Activated T-cell treated with anti-CD3 and anti-CD28 coated beads, Interleukin-2, amount 50 U/mL, for 24 hours (primary cell): ENCODE data around the gene PER3.
A peak's percentile ranks its signal among the peaks of the same experiment; 100 is the strongest.

Experiments used
- DNase-seq: peaks from one replicate; pipeline ENCODE4 v3.0.0-alpha.2; 2020
- H3K27ac Mint-ChIP-seq: 2 replicates; pipeline ENCODE4 v1.8.0; 2020; ENCODE audit warnings: mild to moderate bottlenecking, mixed read lengths
- H3K27me3 Mint-ChIP-seq: 2 replicates; pipeline ENCODE4 v1.8.0; 2020; ENCODE audit warnings: mixed read lengths
- H3K36me3 Mint-ChIP-seq: 2 replicates; pipeline ENCODE4 v1.8.0; 2020; ENCODE audit warnings: low read depth, mixed read lengths
- H3K4me1 Mint-ChIP-seq: 2 replicates; pipeline ENCODE4 v1.8.0; 2020; ENCODE audit warnings: low read depth, mixed read lengths
- H3K4me3 Mint-ChIP-seq: 2 replicates; pipeline ENCODE4 v1.8.0; 2020; ENCODE audit warnings: mild to moderate bottlenecking, moderate library complexity, mixed read lengths
- H3K9me3 Mint-ChIP-seq: 2 replicates; pipeline ENCODE4 v1.8.0; 2020; ENCODE audit warnings: mixed read lengths

Gene PER3

DNA sequence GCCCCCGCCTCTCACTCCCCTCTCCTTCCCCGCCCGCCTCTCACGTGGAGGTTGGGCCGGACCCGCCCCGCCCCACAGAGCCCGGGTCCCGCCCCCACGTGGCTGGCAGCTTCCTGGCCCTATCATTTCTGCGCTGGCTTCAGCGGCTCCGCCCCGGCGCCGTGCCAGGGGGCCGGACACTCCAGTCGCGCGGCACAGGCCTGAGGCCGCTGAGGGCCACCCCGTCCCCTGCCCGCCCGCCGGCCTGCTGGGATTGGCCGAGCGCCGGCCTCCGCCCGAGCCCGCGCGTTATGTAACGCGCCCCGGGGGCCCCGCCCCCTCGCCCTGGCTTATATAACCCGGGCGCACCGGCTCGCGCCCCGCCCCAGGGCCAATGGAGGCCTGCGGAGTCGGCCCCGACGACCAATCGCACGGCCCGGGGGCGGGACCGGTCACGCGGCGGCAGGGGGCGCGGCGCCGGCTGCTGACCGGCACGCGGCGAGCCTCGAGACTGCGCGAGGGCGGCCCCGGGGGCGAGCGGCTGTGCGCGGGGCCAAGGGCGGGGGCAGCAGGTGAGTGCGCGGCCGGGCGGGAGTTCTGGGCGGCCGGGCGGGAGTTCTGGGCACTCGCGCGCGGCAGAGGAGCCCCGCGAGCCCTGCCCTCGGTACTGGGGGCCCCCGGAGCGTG is at the start of gene PER3:
PER3 (plus strand) TSS at position 466 of the 666 bp plus-strand sequence. CDS start 587 bp downstream, outside the sequence.
- Mint-ChIP-seq H3K9me3 (no peaks in the 10 kb centered on the region), H3K4me1 (peaks cover 31% of the 10 kb centered on the region), H3K27ac (peak within 1 kb of the TSS; percentile 26), H3K4me3 (peak within 1 kb of the TSS; percentile 73), H3K27me3 (no peaks in the 10 kb centered on the region), H3K36me3 (peaks cover 41% of the 10 kb centered on the region)
- peak; percentile 95 for DNase-seq

DNA sequence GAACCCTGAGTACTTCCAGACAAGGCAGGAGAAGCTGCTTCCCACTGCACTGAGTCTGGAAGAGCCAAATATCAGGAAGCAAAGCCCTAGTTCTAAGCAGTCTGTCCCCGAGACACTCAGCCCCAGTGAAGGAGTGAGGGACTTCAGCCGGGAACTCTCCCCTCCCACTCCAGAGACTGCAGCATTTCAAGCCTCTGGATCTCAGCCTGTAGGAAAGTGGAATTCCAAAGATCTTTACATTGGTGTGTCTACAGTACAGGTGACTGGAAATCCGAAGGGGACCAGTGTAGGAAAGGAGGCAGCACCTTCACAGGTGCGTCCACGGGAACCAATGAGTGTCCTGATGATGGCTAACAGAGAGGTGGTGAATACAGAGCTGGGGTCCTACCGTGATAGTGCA is 46.0 kb upstream of the PER3 start:
- Mint-ChIP-seq H3K36me3 (no peaks in the 10 kb centered on the region), H3K27me3 (peaks cover 23% of the 10 kb centered on the region), H3K27ac (no peak overlapping the region), H3K4me3 (no peak overlapping the region), H3K9me3 (peaks cover 6% of the 10 kb centered on the region), H3K4me1 (no peaks in the 10 kb centered on the region)
- no peak for DNase-seq

DNA sequence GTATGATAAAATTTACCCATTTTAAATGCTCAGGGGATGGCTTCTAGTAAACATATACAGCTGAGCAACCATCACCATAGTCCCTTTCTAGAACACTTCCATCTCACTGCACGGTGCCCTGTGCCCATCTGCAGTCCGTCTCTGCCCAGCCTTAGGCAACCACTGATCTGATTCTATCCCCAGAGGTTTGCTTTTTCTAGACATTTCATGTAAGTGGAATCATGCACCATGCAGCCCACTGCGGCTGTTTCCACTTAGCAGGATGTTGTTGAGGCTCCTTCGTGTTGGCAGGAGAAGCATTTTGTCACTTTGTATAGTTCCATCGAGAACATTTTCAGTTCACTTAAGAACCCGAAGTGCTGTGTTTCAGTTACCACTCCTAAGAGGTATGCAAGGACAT is 40.7 kb upstream of the PER3 start:
- Mint-ChIP-seq H3K27me3 (peaks cover 2% of the 10 kb centered on the region), H3K27ac (no peak overlapping the region), H3K36me3 (no peaks in the 10 kb centered on the region), H3K9me3 (peaks cover 6% of the 10 kb centered on the region), H3K4me1 (no peaks in the 10 kb centered on the region), H3K4me3 (no peak overlapping the region)
- no peak for DNase-seq

DNA sequence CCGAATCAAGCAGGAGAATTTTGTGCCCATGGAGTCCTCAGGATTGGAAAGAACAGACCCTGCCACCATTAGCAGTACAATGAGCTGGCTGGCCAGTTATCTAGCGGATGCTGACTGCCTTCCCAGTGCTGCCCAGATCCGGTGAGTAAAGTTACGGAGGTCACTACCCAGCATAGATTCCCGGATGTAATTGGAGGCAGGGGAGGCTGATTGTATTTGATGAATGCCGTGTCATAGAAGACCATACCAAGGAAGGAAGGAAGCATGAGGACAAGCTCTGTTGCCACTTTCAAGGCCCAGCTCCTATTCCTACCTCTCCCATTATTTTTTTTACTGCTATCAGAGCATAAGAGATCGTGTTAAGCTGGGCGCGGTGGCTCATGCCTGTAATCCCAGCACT is 39.2 kb upstream of the PER3 start:
- no peaks in the 10 kb centered on the region for H3K4me1 Mint-ChIP-seq
- DNase-seq: no peak
- no peaks in the 10 kb centered on the region for H3K9me3 Mint-ChIP-seq
- no peak overlapping the region for H3K27ac Mint-ChIP-seq
- no peak overlapping the region for H3K4me3 Mint-ChIP-seq
- H3K36me3 Mint-ChIP-seq: no peaks in the 10 kb centered on the region
- no peaks in the 10 kb centered on the region for H3K27me3 Mint-ChIP-seq

DNA sequence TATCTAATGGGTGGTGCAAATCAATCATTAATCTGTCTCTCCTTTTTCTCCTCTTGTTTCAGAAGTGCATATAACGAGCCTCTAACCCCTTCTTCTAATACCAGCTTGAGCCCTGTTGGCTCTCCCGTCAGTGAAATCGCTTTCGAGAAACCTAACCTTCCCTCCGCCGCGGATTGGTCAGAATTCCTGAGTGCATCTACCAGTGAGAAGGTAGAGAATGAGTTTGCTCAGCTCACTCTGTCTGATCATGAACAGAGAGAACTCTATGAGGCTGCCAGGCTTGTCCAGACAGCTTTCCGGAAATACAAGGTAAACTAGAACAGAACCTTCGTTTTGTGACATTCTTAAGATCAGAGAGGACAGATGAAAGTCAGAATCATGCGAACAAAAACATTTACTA is 38.3 kb upstream of the PER3 start:
- H3K4me3 Mint-ChIP-seq: no peak overlapping the region
- H3K9me3 Mint-ChIP-seq: no peaks in the 10 kb centered on the region
- DNase-seq: no peak
- H3K27me3 Mint-ChIP-seq: no peaks in the 10 kb centered on the region
- no peak overlapping the region for H3K27ac Mint-ChIP-seq
- H3K4me1 Mint-ChIP-seq: no peaks in the 10 kb centered on the region
- no peaks in the 10 kb centered on the region for H3K36me3 Mint-ChIP-seq

DNA sequence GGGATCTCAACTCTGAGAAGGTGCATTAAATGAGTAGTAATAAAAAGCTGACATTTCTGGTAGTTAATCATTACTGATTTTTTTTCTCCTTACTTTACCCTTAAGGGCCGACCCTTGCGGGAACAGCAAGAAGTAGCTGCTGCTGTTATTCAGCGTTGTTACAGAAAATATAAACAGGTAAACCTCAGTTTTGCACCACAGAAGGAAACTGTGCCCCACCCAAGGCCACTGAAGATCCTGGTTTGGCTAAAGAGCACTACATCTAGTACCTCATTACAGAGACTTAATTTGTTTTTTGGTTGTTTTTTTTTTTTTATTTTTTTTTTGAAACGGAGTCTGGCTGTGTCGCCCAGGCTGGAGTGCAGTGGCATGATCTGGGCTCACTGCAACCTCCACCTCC is 36.5 kb upstream of the PER3 start:
- Mint-ChIP-seq H3K4me3 (no peak overlapping the region), H3K9me3 (no peaks in the 10 kb centered on the region), H3K27me3 (peaks cover under 1% of the 10 kb centered on the region), H3K36me3 (no peaks in the 10 kb centered on the region), H3K4me1 (peaks cover 10% of the 10 kb centered on the region), H3K27ac (no peak overlapping the region)
- no peak for DNase-seq

DNA sequence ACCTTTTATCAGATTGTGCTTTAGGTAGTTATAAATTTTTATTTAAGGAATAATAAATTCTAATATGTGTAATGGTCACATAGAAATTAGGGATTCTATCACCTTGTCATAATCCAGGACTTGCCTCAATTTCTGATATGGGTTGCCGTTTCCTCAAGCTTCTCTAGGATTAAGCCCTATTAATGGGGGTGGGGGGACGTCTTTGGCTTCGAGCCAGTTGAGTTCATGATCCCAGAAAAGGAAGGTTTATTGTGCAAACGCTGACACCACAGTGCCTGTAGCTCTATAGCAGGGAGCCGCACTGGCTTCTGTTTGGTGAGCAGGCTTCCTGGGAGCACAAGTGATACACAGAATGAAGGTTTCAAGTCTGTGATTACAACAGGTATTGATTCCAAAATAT is 35.0 kb upstream of the PER3 start:
- Mint-ChIP-seq H3K27ac (no peak overlapping the region), H3K36me3 (no peaks in the 10 kb centered on the region), H3K27me3 (peaks cover 7% of the 10 kb centered on the region), H3K9me3 (no peaks in the 10 kb centered on the region), H3K4me3 (no peak overlapping the region), H3K4me1 (peaks cover 17% of the 10 kb centered on the region)
- DNase-seq: no peak

DNA sequence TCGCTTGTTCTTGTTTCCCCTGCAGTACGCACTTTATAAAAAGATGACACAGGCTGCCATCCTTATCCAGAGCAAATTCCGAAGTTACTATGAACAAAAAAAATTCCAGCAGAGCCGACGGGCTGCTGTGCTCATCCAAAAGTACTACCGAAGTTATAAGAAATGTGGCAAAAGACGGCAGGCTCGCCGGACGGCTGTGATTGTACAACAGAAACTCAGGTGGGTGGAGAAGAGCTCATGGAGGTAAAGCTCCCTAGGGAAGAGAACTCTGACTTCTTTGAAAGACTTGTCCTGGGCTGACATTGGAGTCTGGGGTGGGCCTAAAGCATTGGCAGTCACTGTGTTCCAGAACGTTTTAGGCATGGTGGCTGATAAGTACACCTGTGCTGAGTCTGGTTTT is 32.9 kb upstream of the PER3 start:
- Mint-ChIP-seq H3K27ac (no peak overlapping the region), H3K4me1 (peaks cover 18% of the 10 kb centered on the region), H3K27me3 (peaks cover 7% of the 10 kb centered on the region), H3K4me3 (no peak overlapping the region), H3K9me3 (no peaks in the 10 kb centered on the region), H3K36me3 (no peaks in the 10 kb centered on the region)
- DNase-seq: no peak

DNA sequence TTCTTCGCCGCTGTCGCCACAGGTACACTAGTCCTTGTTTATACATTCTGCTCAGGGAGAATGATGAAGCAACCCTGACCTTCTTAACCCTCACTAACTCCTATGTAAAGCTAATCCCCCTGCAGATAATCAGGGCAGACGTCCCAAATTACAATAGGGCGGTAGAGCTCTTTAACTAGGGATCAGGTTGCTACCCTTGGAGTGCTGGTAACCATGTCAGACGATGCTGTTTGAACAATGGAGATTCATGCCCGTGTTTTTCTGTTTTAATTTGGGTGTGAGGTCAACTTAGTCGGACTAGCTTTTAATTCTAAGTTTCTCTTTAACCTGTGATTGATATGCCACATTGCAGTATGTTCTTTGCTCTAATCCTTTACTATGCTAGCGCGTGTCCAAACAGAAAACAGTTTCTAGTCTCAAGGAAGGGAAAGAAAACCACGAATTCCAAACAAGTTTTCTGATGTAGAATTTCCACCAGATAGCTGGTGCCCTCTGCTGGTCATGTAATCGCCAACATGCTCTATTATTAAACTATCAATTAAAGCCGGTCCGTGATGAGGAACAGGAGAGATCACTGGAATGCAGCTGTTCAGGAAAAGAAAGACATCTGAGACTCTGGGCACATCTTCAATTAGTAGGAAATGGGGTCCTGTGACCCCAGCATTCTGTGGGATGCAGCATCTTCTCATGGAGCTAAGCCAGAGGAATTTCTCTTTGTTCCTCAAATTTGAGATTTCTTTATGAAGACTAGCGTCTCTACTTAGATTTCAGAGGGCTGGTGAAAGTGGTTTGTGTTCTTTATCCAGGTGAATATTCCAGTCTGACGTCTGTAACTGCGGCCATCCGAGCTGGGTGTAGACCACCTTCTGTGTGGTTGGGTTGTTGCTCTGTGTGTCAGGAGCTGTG is 31.3 kb upstream of the PER3 start:
- H3K4me3 Mint-ChIP-seq: peak overlapping the region; percentile 50
- H3K27me3 Mint-ChIP-seq: peaks cover 7% of the 10 kb centered on the region
- peak; percentile 38 for DNase-seq
- H3K4me1 Mint-ChIP-seq: peaks cover 18% of the 10 kb centered on the region
- H3K36me3 Mint-ChIP-seq: no peaks in the 10 kb centered on the region
- no peaks in the 10 kb centered on the region for H3K9me3 Mint-ChIP-seq
- no peak overlapping the region for H3K27ac Mint-ChIP-seq

DNA sequence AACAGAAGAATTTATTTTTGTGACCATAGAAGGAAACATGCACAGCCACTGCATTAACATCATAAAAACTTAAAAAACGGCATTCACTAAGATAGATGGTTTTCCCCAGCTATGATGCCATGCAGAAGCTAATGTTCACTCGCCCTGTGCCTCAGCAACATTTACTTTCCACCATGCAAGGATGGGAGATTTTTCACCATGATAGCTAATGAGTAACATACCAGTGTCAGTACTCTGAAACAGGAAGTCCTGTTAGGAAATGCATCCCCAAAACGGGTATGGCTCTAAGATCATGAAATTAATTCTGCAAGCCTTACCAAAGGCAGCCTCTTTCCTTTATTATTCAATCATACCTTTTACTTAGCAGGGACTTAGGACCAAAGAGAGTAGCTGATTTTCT is 30.4 kb upstream of the PER3 start:
- Mint-ChIP-seq H3K27me3 (peaks cover 7% of the 10 kb centered on the region), H3K4me1 (peaks cover 18% of the 10 kb centered on the region), H3K9me3 (no peaks in the 10 kb centered on the region), H3K27ac (no peak overlapping the region), H3K36me3 (no peaks in the 10 kb centered on the region), H3K4me3 (no peak overlapping the region)
- DNase-seq: no peak

DNA sequence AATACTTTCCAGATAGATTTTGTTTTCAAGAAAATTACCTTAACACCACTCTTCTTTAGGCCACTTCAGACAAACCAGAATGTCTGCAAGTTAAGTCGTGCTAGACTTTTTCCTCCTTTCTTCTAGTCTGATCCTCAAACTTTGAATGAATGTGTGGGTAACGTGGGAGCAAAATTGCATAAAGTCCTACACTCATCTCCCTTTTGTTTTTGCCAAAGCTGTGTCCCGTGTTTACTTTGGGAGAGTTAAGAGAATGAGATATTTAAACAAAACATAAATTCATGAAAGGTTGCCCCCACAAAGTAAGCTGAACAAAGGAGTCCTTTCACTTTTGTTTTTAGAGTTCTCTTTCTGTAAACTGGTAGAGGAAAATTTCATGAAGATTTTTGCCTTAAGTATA is 29.9 kb upstream of the PER3 start:
- Mint-ChIP-seq H3K4me3 (no peak overlapping the region), H3K27ac (no peak overlapping the region), H3K4me1 (peaks cover 18% of the 10 kb centered on the region), H3K36me3 (no peaks in the 10 kb centered on the region), H3K9me3 (no peaks in the 10 kb centered on the region), H3K27me3 (peaks cover 7% of the 10 kb centered on the region)
- DNase-seq: no peak

DNA sequence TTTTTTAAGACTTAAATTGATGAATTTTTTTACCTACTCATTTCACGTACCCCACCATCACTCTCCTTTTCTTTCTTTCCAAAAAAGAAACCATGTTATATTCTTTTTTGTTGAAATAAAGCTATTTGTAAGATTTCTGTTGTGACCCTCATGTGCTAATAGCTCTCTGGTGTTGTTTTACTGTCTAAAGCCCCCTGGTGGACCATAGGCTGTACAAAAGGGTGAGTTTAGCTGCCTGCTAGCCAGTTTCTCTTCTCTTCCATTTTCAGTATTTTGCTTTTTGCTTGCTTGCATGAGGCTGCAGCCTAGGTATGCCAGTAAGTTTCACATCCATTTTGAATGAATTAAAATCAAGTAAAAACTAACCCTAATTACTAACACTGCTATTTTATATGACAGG is 28.6 kb upstream of the PER3 start:
- H3K27me3 Mint-ChIP-seq: peaks cover 7% of the 10 kb centered on the region
- H3K9me3 Mint-ChIP-seq: no peaks in the 10 kb centered on the region
- no peak for DNase-seq
- H3K4me1 Mint-ChIP-seq: peaks cover 18% of the 10 kb centered on the region
- no peak overlapping the region for H3K4me3 Mint-ChIP-seq
- H3K36me3 Mint-ChIP-seq: no peaks in the 10 kb centered on the region
- H3K27ac Mint-ChIP-seq: no peak overlapping the region

DNA sequence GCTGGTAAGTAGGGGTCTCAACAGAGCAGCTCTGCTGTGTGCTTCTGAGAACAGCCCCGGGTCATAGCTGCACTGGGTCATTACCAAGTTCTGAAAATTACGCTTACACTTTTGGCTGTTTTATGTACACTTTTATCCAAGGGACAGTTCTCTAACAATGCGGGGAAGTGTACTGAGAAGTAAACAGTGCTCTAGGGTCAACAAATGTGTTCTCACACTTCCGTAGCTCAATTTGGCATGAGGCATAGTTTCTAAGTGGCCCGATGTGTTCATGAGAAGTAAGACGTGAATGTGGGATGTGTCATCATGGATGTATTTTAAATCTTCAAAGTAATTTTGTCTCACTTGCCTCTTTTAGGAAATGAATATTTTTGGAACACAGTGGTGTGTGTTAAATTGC is 23.8 kb upstream of the PER3 start:
- Mint-ChIP-seq H3K4me3 (no peak overlapping the region), H3K27ac (no peak overlapping the region), H3K27me3 (peaks cover 3% of the 10 kb centered on the region), H3K9me3 (no peaks in the 10 kb centered on the region), H3K4me1 (no peaks in the 10 kb centered on the region), H3K36me3 (no peaks in the 10 kb centered on the region)
- DNase-seq: no peak

DNA sequence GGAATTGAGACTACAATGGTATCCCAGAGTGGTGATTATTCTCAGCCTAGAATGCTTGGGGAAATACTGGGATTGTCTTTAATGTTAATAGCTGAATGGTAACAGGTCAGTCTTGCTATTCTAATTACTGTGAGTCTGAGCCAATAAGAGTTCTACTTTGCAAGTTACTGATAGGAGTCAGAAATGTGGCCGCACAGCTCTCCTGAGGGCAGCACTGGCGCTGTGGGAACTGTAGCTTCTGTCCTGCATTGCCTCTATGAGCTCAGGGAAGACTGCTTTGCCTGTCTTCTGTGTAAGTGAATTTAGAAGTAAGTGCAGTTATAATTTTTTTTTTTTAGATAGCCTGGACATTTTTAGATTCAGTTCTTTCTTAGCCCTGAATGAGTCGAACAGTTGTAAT is 23.0 kb upstream of the PER3 start:
- no peaks in the 10 kb centered on the region for H3K9me3 Mint-ChIP-seq
- H3K27me3 Mint-ChIP-seq: peaks cover 3% of the 10 kb centered on the region
- no peak for DNase-seq
- no peaks in the 10 kb centered on the region for H3K36me3 Mint-ChIP-seq
- no peaks in the 10 kb centered on the region for H3K4me1 Mint-ChIP-seq
- H3K4me3 Mint-ChIP-seq: no peak overlapping the region
- no peak overlapping the region for H3K27ac Mint-ChIP-seq

DNA sequence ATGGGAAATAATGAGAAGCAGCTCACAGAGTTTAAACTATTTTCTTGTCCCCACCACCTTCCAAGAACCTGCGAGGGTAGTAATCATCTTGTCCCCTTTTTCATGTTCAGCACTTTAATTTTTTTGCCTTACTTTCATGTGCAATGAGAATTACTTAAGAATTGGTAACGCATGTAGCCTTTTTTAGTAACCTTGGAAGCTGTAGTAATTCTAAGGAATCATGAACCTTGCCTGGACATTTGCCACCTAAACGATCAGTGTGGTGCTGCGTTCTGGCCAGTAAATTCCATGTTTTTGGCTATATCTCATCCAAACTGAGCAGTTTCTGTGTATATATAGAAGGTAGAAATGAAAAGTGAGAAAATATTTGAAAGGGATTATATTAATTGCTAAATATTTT is 16.9 kb upstream of the PER3 start:
- peaks cover 10% of the 10 kb centered on the region for H3K27me3 Mint-ChIP-seq
- H3K27ac Mint-ChIP-seq: no peak overlapping the region
- no peak overlapping the region for H3K4me3 Mint-ChIP-seq
- H3K4me1 Mint-ChIP-seq: peaks cover 10% of the 10 kb centered on the region
- no peak for DNase-seq
- H3K36me3 Mint-ChIP-seq: peaks cover 9% of the 10 kb centered on the region
- no peaks in the 10 kb centered on the region for H3K9me3 Mint-ChIP-seq
